Adrenal gland (tissue), 12 donors: ENCODE results near the gene SPAG16. TPM values are rescaled to one million over a fixed set of nuclear protein-coding genes. Genes with fewer than 3 reads are reported as not detected.
A peak's percentile ranks its signal among the peaks of the same experiment; 100 is the strongest.

Experiments
- DNase-seq, 7 donors: peaks; one replicate each; pipeline ENCODE4 v3.0.0-alpha.2; 2019 to 2020
- H3K27ac ChIP-seq, 5 donors: fragments of 200-600 bp; sonication (generic) in 4 of 5; 1 replicate in 3 of 5; 2 replicates in 2 of 5; pipeline versions ENCODE4 v1.5.1 to v1.8.0; 2016 to 2020; ENCODE audit warnings: mild to moderate bottlenecking in 1 of 5
- H3K27me3 ChIP-seq: fragments of 200-600 bp; 2 replicates; pipeline ENCODE4 v1.8.0; 2021
- H3K36me3 ChIP-seq, 2 donors: fragments of 200-600 bp; replicated peaks in 1 of 2; 1 replicate in 1 of 2; 2 replicates in 1 of 2; pipeline versions ENCODE4 v1.5.1 to v1.8.0; 2018 to 2022
- H3K4me1 ChIP-seq, 2 donors: fragments of 200-600 bp; replicated peaks in 1 of 2; 1 replicate in 1 of 2; 2 replicates in 1 of 2; pipeline versions ENCODE4 v1.5.1 to v1.8.0; 2018 to 2021
- H3K4me3 ChIP-seq, 4 donors: fragments of 200-600 bp; sonication (generic) in 3 of 4; one replicate each; pipeline ENCODE4 v1.5.1; 2016 to 2018
- H3K9me3 ChIP-seq, 3 donors: fragments of 200-600 bp; sonication (generic) in 1 of 3; replicated peaks in 1 of 3; 1 replicate in 2 of 3; 2 replicates in 1 of 3; pipeline versions ENCODE4 v1.5.1 to v1.8.0; 2016 to 2021
- CTCF ChIP-seq, 6 experiments: fragments of 450-650 bp in 4 of 6; fragments of 200-600 bp in 2 of 6; sonication (generic) in 1 of 6; IDR thresholded peaks; 1 replicate in 5 of 6; 2 replicates in 1 of 6; pipeline versions ENCODE4 v1.5.1 to v1.8.0; 2016 to 2021; ENCODE audit warnings: antibody characterized with exemption in 6 of 6, mild to moderate bottlenecking in 2 of 6, moderate library complexity in 1 of 6
- POLR2A ChIP-seq, 2 donors: fragments of 450-650 bp; IDR thresholded peaks; one replicate each; pipeline ENCODE4 v1.6.1; 2017; ENCODE audit warnings: antibody characterized with exemption in 2 of 2, mild to moderate bottlenecking in 2 of 2, moderate library complexity in 1 of 2
- WGBS, 4 donors: extraction: QIAGEN DNeasy Blood & Tissue Kit in 2 of 4; methylation state at CpG; one replicate each; pipeline versions ENCODE4 v1.1.5 to v1.1.7; 2013 to 2017; 5-methylcytosine and 5-hydroxymethylcytosine counted together
- intact Hi-C, 2 donors: fragments of 100-400 bp; cut with DNase I; formaldehyde crosslinking; loops; one replicate each; pipeline versions ENCODE4 v1.14.1 to v1.15.0; 2022 to 2023
- polyA plus RNA-seq, 3 donors: library from polyadenylated mRNA; stranded (reverse); fragments of 200-250 nt in 2 of 3; fragments of 350-450 nt in 1 of 3; fragmentation: Illumina TruSeq in 1 of 3; extraction: RNeasy Lipid Tissue Mini Kit (QIAGEN cat#74804) in 1 of 3; gene quantifications; one replicate each; pipeline ENCODE4 v1.2.3, GENCODE V29; 2013 to 2014
- total RNA-seq, 9 donors: library from RNA; depleted of rRNA in 4 of 9; stranded (reverse); fragments of >200 nt in 4 of 9; fragments of 120-200 nt in 1 of 9; fragmentation: NEBNext Ultra II Directional in 1 of 9; extraction: Animal tissue kit (Norgen Biotek cat#: 25700) in 1 of 9; gene quantifications; one replicate each; pipeline versions ENCODE4 v1.1.0 to v1.2.4, GENCODE V29; 2013 to 2023
- donor health status: healthy with polysubstance abuse.
- donor health status: Bipolar disorder and iron deficiency.
- donor health status: DM: yes; HTN: yes; CAD: no.
- donor health status: DM: no; HTN: no; CAD: no.
- donor health status: DM: no; HTN: no; CAD: no.
- donor health status: DM: yes; HTN: yes; CAD: no.

SPAG16 gene
- total and polyA plus RNA-seq, 12 donors: 12.4 to 45.3 (median 21.8) TPM

GRCh38 chr2:213934560-213934959, 650.3 kb downstream of the SPAG16 start:
- TF ChIP-seq CTCF (IDR thresholded peaks at IDR 0.05): peak; percentile 35 to 46 (median 39)
- TF ChIP-seq POLR2A (IDR thresholded peaks at IDR 0.05): no peak
- no peaks in the 10 kb centered on the region for H3K27me3 ChIP-seq
- no peaks in the 10 kb centered on the region for H3K4me1 ChIP-seq
- no peak overlapping the region for H3K4me3 ChIP-seq
- no peaks in the 10 kb centered on the region for H3K36me3 ChIP-seq
- H3K9me3 ChIP-seq: no peaks in the 10 kb centered on the region
- intact Hi-C loops: no loop called here
- 93 to 100% (median 98%) methylated on average over 1 of the region's 1 CpG for WGBS, 4 donors
- H3K27ac ChIP-seq: no peak overlapping the region
- peak in 1 of 7 donors; percentile 6 for DNase-seq

DNA sequence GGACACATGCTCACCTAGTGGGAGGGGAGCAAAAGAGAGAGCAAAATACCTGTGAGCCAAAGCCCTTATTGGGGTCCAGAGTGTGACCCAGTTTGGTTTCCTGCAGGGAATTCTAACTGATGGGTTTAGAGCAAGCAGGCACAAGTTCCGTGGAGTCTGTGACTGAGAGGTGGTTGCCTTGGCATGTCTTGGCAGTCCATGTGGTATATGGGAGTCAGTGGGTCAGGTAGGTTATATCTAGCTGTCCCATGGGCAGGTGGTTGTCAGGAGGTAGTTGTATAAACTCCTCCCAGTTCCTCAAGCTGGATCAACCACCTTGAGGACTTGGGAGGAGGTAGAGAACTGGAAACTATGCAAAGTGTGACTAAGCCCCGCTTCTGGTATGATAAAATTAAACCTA, 673.8 kb downstream of the SPAG16 start:
- WGBS, 4 donors: 69 to 85% (median 79%) methylated on average over 1 to 2 of the region's 2 CpGs
- Histone ChIP-seq H3K9me3 (peaks cover 0 to 2% (median 0%) of the 10 kb centered on the region in 3 donors), H3K4me1 (no peaks in the 10 kb centered on the region), H3K4me3 (no peak overlapping the region), H3K36me3 (no peaks in the 10 kb centered on the region), H3K27ac (no peak overlapping the region), H3K27me3 (no peaks in the 10 kb centered on the region)
- TF ChIP-seq CTCF (IDR thresholded peaks at IDR 0.05): no peak
- TF ChIP-seq POLR2A (IDR thresholded peaks at IDR 0.05): no peak
- intact Hi-C loops: no loop called here
- DNase-seq: no peak

DNA sequence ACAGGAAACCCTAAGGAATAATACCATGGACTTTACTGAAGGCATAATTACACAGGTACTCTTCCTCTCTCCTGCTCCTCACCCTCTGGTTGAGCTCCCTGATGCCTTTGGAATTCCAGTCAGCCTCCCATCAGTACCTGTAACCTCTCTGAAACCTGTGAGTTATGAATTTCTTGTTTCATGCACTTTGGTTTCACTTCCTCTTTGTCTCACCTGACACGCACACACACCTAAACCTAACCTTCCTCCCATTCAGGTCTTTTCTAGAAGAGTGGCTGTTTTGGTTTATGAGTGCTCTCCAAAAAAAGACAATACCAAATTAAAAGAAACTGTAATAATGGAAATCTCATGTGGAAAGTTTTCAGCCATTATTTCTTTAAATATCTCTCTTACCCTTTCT, 675.3 kb downstream of the SPAG16 start:
- H3K27me3 ChIP-seq: no peaks in the 10 kb centered on the region
- DNase-seq: no peak
- no peaks in the 10 kb centered on the region for H3K4me1 ChIP-seq
- intact Hi-C loops: no loop called here
- no peak overlapping the region for H3K4me3 ChIP-seq
- no peaks in the 10 kb centered on the region for H3K36me3 ChIP-seq
- TF ChIP-seq POLR2A (IDR thresholded peaks at IDR 0.05): no peak
- no peak for TF ChIP-seq CTCF (IDR thresholded peaks at IDR 0.05)
- no peak overlapping the region for H3K27ac ChIP-seq
- 88 to 94% (median 89%) methylated on average over 1 of the region's 1 CpG for WGBS, 4 donors
- H3K9me3 ChIP-seq: no peaks in the 10 kb centered on the region

DNA sequence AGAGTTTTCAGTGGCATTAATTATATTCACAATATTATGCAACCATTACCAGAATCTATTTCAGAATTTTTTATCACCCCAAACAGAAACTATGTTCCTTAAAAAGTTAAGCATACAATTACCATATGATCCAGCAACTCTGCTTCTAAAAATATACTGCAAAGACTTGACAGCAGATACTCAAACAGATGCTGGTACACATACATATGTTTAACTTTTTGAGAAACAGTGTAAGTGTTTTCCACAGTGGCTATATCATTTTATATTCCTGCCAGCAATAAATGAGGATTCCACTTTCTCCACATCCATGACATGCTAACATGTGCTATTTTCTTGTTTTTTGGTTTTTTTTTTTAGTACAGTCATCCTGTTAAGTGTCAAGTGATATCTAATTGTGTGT, 687.3 kb downstream of the SPAG16 start:
- Histone ChIP-seq H3K27ac (no peak overlapping the region), H3K36me3 (no peaks in the 10 kb centered on the region), H3K9me3 (no peaks in the 10 kb centered on the region), H3K4me1 (no peaks in the 10 kb centered on the region), H3K27me3 (no peaks in the 10 kb centered on the region), H3K4me3 (no peak overlapping the region)
- intact Hi-C loops: no loop called here
- no peak for DNase-seq
- TF ChIP-seq POLR2A (IDR thresholded peaks at IDR 0.05) (no peak), CTCF (IDR thresholded peaks at IDR 0.05) (no peak)
